Glutamatergic neuron (in vitro differentiated cells): Measurements from ENCODE around the gene CCDC91. TPM values are rescaled to one million over a fixed set of nuclear protein-coding genes. Genes with fewer than 3 reads are reported as not detected.

Experiments used
- DNase-seq: peaks from one replicate; pipeline ENCODE4 v3.0.0; 2022
- H3K27ac Mint-ChIP-seq: one replicate; pipeline ENCODE4 v1.8.0; 2020; ENCODE audit warnings: mild to moderate bottlenecking, mixed read lengths, inconsistent platforms; ENCODE audit not compliant: unreplicated experiment
- H3K27me3 Mint-ChIP-seq: one replicate; pipeline ENCODE4 v1.8.0; 2020; ENCODE audit warnings: mild to moderate bottlenecking, moderate library complexity, mixed read lengths, inconsistent platforms; ENCODE audit not compliant: unreplicated experiment
- H3K36me3 Mint-ChIP-seq: one replicate; pipeline ENCODE4 v1.8.0; 2020; ENCODE audit warnings: mild to moderate bottlenecking, mixed read lengths, inconsistent platforms; ENCODE audit not compliant: unreplicated experiment
- H3K4me1 Mint-ChIP-seq: one replicate; pipeline ENCODE4 v1.8.0; 2020; ENCODE audit warnings: mild to moderate bottlenecking, low read depth, mixed read lengths, inconsistent platforms; ENCODE audit not compliant: unreplicated experiment
- H3K4me3 Mint-ChIP-seq: one replicate; pipeline ENCODE4 v1.8.0; 2020; ENCODE audit warnings: mild to moderate bottlenecking, mixed read lengths, inconsistent platforms; ENCODE audit not compliant: unreplicated experiment
- H3K9me3 Mint-ChIP-seq: one replicate; pipeline ENCODE4 v1.8.0; 2020; ENCODE audit warnings: mild to moderate bottlenecking, moderate library complexity, mixed read lengths, inconsistent platforms; ENCODE audit not compliant: unreplicated experiment
- CTCF ChIP-seq: fragments of 200-600 bp; sonication (generic); IDR thresholded peaks from one replicate; pipeline ENCODE4 v1.5.0; 2021; ENCODE audit not compliant: partially characterized antibody, unreplicated experiment
- total RNA-seq: library from RNA; stranded (reverse); fragmentation: NEBNext Ultra II Directional; extraction: Animal tissue kit (Norgen Biotek cat#: 25700); gene quantifications from one replicate; pipeline ENCODE4 v1.2.1, GENCODE V29; 2021; ENCODE audit not compliant: unreplicated experiment

CCDC91 gene
- total RNA-seq, 1 donor from 2014 or later: 37.3 TPM

GRCh38 chr12:28156362-28156761, 33.9 kb upstream of the CCDC91 start:
- no peak overlapping the region for H3K4me3 Mint-ChIP-seq
- no peaks in the 10 kb centered on the region for H3K27me3 Mint-ChIP-seq
- no peak overlapping the region for H3K27ac Mint-ChIP-seq
- no peak for DNase-seq
- no peaks in the 10 kb centered on the region for H3K9me3 Mint-ChIP-seq
- no peaks in the 10 kb centered on the region for H3K4me1 Mint-ChIP-seq
- no peak for TF ChIP-seq CTCF
- H3K36me3 Mint-ChIP-seq: no peaks in the 10 kb centered on the region

- TF ChIP-seq CTCF: no peak
- Mint-ChIP-seq H3K36me3 (no peaks in the 10 kb centered on the region), H3K4me1 (no peaks in the 10 kb centered on the region), H3K27ac (no peak overlapping the region), H3K4me3 (no peak overlapping the region), H3K27me3 (no peaks in the 10 kb centered on the region), H3K9me3 (no peaks in the 10 kb centered on the region)
- no peak for DNase-seq
Observed at GRCh38 chr12:28156804-28157203, 33.5 kb upstream of the CCDC91 start.

GRCh38 chr12:28158353-28158752, 31.9 kb upstream of the CCDC91 start:
- TF ChIP-seq CTCF: no peak
- no peaks in the 10 kb centered on the region for H3K4me1 Mint-ChIP-seq
- H3K27me3 Mint-ChIP-seq: no peaks in the 10 kb centered on the region
- no peak overlapping the region for H3K4me3 Mint-ChIP-seq
- H3K36me3 Mint-ChIP-seq: no peaks in the 10 kb centered on the region
- no peak overlapping the region for H3K27ac Mint-ChIP-seq
- DNase-seq: no peak
- no peaks in the 10 kb centered on the region for H3K9me3 Mint-ChIP-seq

- H3K36me3 Mint-ChIP-seq: no peaks in the 10 kb centered on the region
- DNase-seq: no peak
- H3K4me1 Mint-ChIP-seq: no peaks in the 10 kb centered on the region
- H3K27ac Mint-ChIP-seq: no peak overlapping the region
- no peaks in the 10 kb centered on the region for H3K27me3 Mint-ChIP-seq
- no peaks in the 10 kb centered on the region for H3K9me3 Mint-ChIP-seq
- no peak for TF ChIP-seq CTCF
- no peak overlapping the region for H3K4me3 Mint-ChIP-seq
Observed at GRCh38 chr12:28159688-28160087, 30.6 kb upstream of the CCDC91 start.

GRCh38 chr12:28161697-28162096, 28.6 kb upstream of the CCDC91 start:
- no peak for TF ChIP-seq CTCF
- Mint-ChIP-seq H3K27ac (no peak overlapping the region), H3K4me1 (no peaks in the 10 kb centered on the region), H3K27me3 (no peaks in the 10 kb centered on the region), H3K4me3 (no peak overlapping the region), H3K9me3 (no peaks in the 10 kb centered on the region), H3K36me3 (no peaks in the 10 kb centered on the region)
- no peak for DNase-seq
